Stomach (tissue), 9 donors: ENCODE results near the gene TRAPPC3. TPM values are rescaled to one million over a fixed set of nuclear protein-coding genes. Genes with fewer than 3 reads are reported as not detected.

ENCODE experiments used
- DNase-seq, 2 donors: peaks; one replicate each; pipeline versions ENCODE4 v3.0.0 to v3.0.0-alpha.2; 2013 to 2019
- H3K27ac ChIP-seq, 5 donors: fragments of 200-600 bp in 4 of 5; sonication (generic) in 4 of 5; one replicate each; pipeline ENCODE4 v1.5.1; 2013 to 2019; ENCODE audit warnings: mild to moderate bottlenecking in 1 of 5, moderate library complexity in 1 of 5
- H3K27me3 ChIP-seq, 3 donors: fragments of 200-600 bp; sonication (generic); one replicate each; pipeline ENCODE4 v1.5.1; 2017 to 2019; ENCODE audit warnings: mixed run types in 1 of 3
- H3K36me3 ChIP-seq, 4 donors: fragments of 200-600 bp; sonication (generic); 1 replicate in 3 of 4; 2 replicates in 1 of 4; pipeline ENCODE4 v1.5.1; 2016 to 2019
- H3K4me1 ChIP-seq, 4 donors: fragments of 200-600 bp; sonication (generic); one replicate each; pipeline ENCODE4 v1.5.1; 2016 to 2019
- H3K4me3 ChIP-seq, 4 donors: fragments of 200-600 bp; sonication (generic) in 3 of 4; one replicate each; pipeline ENCODE4 v1.5.1; 2016 to 2019; ENCODE audit warnings: mild to moderate bottlenecking in 1 of 4
- H3K9me3 ChIP-seq, 4 donors: fragments of 200-600 bp; sonication (generic); one replicate each; pipeline ENCODE4 v1.5.1; 2016 to 2019
- CTCF ChIP-seq, 7 experiments: fragments of 450-650 bp in 4 of 7; fragments of 200-600 bp in 3 of 7; sonication (generic) in 3 of 7; IDR thresholded peaks; one replicate each; pipeline ENCODE4 v1.5.1; 2016 to 2019; ENCODE audit warnings: antibody characterized with exemption in 7 of 7, control low read depth in 2 of 7, mild to moderate bottlenecking in 1 of 7
- EP300 ChIP-seq: sonication (generic); formaldehyde crosslinking; IDR thresholded peaks from one replicate; pipeline ENCODE4 v1.6.1; 2017; ENCODE audit warnings: antibody characterized with exemption
- POLR2A ChIP-seq, 4 donors: fragments of 450-650 bp; IDR thresholded peaks; one replicate each; pipeline ENCODE4 v1.6.1; 2016; ENCODE audit warnings: antibody characterized with exemption in 4 of 4, control low read depth in 2 of 4, mild to moderate bottlenecking in 1 of 4, moderate library complexity in 1 of 4
- POLR2AphosphoS5 ChIP-seq, 3 donors: sonication (generic); formaldehyde crosslinking; IDR thresholded peaks; one replicate each; pipeline ENCODE4 v1.6.1; 2016; ENCODE audit warnings: antibody characterized with exemption in 3 of 3
- WGBS, 5 donors: extraction: QIAGEN DNeasy Blood & Tissue Kit in 3 of 5; methylation state at CpG; one replicate each; pipeline versions ENCODE4 v1.1.5 to v1.1.7; 2013 to 2018; 5-methylcytosine and 5-hydroxymethylcytosine counted together
- intact Hi-C: fragments of 100-400 bp; cut with DNase I; formaldehyde crosslinking; loops from one replicate; pipeline ENCODE4 v1.15.1; 2023; ENCODE audit warnings: low total_unique reads
- polyA plus RNA-seq, 3 donors: library from polyadenylated mRNA; stranded (reverse); fragments of 200-250 nt; gene quantifications; one replicate each; pipeline ENCODE4 v1.2.3, GENCODE V29; 2013
- total RNA-seq, 5 donors: library from RNA; depleted of rRNA; stranded (reverse); fragments of >200 nt; gene quantifications; one replicate each; pipeline versions ENCODE4 v1.1.0 to v1.2.3, GENCODE V29; 2014 to 2016
- donor health status: healthy with polysubstance abuse.
- donor health status: Bipolar disorder and iron deficiency.
- donor health status: healthy.

The TRAPPC3 gene
- total and polyA plus RNA-seq, 8 donors, result 8.9 to 64.0 (median 60.9) TPM

- TF ChIP-seq CTCF (IDR thresholded peaks at IDR 0.05), result no peak
- TF ChIP-seq POLR2A (IDR thresholded peaks at IDR 0.05), result no peak
- no peak for TF ChIP-seq EP300
- TF ChIP-seq POLR2AphosphoS5 (IDR thresholded peaks at IDR 0.05), result no peak
- Histone ChIP-seq H3K27ac (peak overlapping the region in 1 of 5 donors; percentile 42), H3K9me3 (no peaks in the 10 kb centered on the region), H3K27me3 (no peaks in the 10 kb centered on the region), H3K4me3 (no peak overlapping the region), H3K36me3 (no peaks in the 10 kb centered on the region), H3K4me1 (peaks cover 12 to 39% (median 20%) of the 10 kb centered on the region in 4 donors)
- no peak for DNase-seq
- intact Hi-C loops, result no loop called here
- 58 to 68% (median 64%) methylated on average over 4 of the region's 4 CpGs for WGBS, 5 donors
These were observed 38.1 kb downstream of the TRAPPC3 start for GRCh38 chr1:36111151-36111550.

GRCh38 chr1:36109041-36109679 is 40.1 kb downstream of the TRAPPC3 start:
- DNase-seq, result no peak
- WGBS, 5 donors, result 64 to 87% (median 79%) methylated on average over 8 to 11 of the region's 11 CpGs
- Histone ChIP-seq H3K27me3 (no peaks in the 10 kb centered on the region), H3K36me3 (no peaks in the 10 kb centered on the region), H3K27ac (peak overlapping the region in 2 of 5 donors; percentile 11 to 48), H3K4me3 (no peak overlapping the region), H3K9me3 (no peaks in the 10 kb centered on the region), H3K4me1 (peaks cover 0 to 25% (median 3%) of the 10 kb centered on the region in 4 donors)
- TF ChIP-seq POLR2A (IDR thresholded peaks at IDR 0.05) (no peak), EP300 (no peak), POLR2AphosphoS5 (IDR thresholded peaks at IDR 0.05) (no peak), CTCF (IDR thresholded peaks at IDR 0.05) (no peak)
- intact Hi-C loops, result loop anchor here (10.0 kb wide), 1 partner anchor 306 kb away; no protein-coding TSS in a partner anchor

GRCh38 chr1:36108314-36108713 is 41.0 kb downstream of the TRAPPC3 start:
- Histone ChIP-seq H3K27me3 (no peaks in the 10 kb centered on the region), H3K4me1 (peaks cover 0 to 25% (median 3%) of the 10 kb centered on the region in 4 donors), H3K4me3 (no peak overlapping the region), H3K27ac (peak overlapping the region in 1 of 5 donors; percentile 48), H3K9me3 (no peaks in the 10 kb centered on the region), H3K36me3 (no peaks in the 10 kb centered on the region)
- intact Hi-C loops, result loop anchor here (10.0 kb wide), 1 partner anchor 306 kb away; no protein-coding TSS in a partner anchor
- TF ChIP-seq EP300, result no peak
- TF ChIP-seq POLR2AphosphoS5 (IDR thresholded peaks at IDR 0.05), result no peak
- no peak for TF ChIP-seq CTCF (IDR thresholded peaks at IDR 0.05)
- TF ChIP-seq POLR2A (IDR thresholded peaks at IDR 0.05), result no peak
- no peak for DNase-seq
- 82 to 87% (median 84%) methylated on average over 12 to 14 of the region's 14 CpGs for WGBS, 5 donors

GRCh38 chr1:36107394-36107793 is 41.9 kb downstream of the TRAPPC3 start:
- peaks cover 0 to 25% (median 3%) of the 10 kb centered on the region in 4 donors for H3K4me1 ChIP-seq
- no peaks in the 10 kb centered on the region for H3K27me3 ChIP-seq
- 78 to 86% (median 86%) methylated on average over 9 of the region's 9 CpGs for WGBS, 5 donors
- TF ChIP-seq EP300 (no peak), CTCF (IDR thresholded peaks at IDR 0.05) (no peak), POLR2AphosphoS5 (IDR thresholded peaks at IDR 0.05) (no peak), POLR2A (IDR thresholded peaks at IDR 0.05) (no peak)
- DNase-seq, result no peak
- no peak overlapping the region for H3K4me3 ChIP-seq
- H3K36me3 ChIP-seq, result no peaks in the 10 kb centered on the region
- intact Hi-C loops, result loop anchor here (10.0 kb wide), 1 partner anchor 307 kb away; no protein-coding TSS in a partner anchor
- peak overlapping the region in 1 of 5 donors; percentile 48 for H3K27ac ChIP-seq
- H3K9me3 ChIP-seq, result no peaks in the 10 kb centered on the region
